Fibroblast of mammary gland (primary cell): ENCODE results near the gene MLX.
A peak's percentile ranks its signal among the peaks of the same experiment; 100 is the strongest.

Source experiments
- DNase-seq: peaks from one replicate; pipeline ENCODE4 v3.0.0-alpha.2; 2010; ENCODE audit warnings: low read depth
- H3K4me3 ChIP-seq: 2 replicates; pipeline ENCODE4 v1.5.1; 2011; ENCODE audit warnings: low read depth, mild to moderate bottlenecking, low read length, moderate library complexity; ENCODE audit not compliant: control insufficient read depth
- TF ChIP-seq, protein P1 (sequence below): conservative IDR thresholded peaks from 2 replicates; pipeline ENCODE4 v1.5.1; 2011; ENCODE audit warnings: low read depth, low read length, inconsistent platforms; ENCODE audit not compliant: control insufficient read depth, insufficient read depth

Gene MLX, protein sequence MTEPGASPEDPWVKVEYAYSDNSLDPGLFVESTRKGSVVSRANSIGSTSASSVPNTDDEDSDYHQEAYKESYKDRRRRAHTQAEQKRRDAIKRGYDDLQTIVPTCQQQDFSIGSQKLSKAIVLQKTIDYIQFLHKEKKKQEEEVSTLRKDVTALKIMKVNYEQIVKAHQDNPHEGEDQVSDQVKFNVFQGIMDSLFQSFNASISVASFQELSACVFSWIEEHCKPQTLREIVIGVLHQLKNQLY

GRCh38 chr17:42566883-42567573, at the start of gene MLX:
TSS of gene MLX (plus strand) at chr17:42567100. CDS start at chr17:42567125, 25 bp downstream.
- DNase-seq: peak; percentile 86
- H3K4me3 ChIP-seq: peak within 1 kb of the TSS; percentile 85
- TF ChIP-seq, protein P1, sequence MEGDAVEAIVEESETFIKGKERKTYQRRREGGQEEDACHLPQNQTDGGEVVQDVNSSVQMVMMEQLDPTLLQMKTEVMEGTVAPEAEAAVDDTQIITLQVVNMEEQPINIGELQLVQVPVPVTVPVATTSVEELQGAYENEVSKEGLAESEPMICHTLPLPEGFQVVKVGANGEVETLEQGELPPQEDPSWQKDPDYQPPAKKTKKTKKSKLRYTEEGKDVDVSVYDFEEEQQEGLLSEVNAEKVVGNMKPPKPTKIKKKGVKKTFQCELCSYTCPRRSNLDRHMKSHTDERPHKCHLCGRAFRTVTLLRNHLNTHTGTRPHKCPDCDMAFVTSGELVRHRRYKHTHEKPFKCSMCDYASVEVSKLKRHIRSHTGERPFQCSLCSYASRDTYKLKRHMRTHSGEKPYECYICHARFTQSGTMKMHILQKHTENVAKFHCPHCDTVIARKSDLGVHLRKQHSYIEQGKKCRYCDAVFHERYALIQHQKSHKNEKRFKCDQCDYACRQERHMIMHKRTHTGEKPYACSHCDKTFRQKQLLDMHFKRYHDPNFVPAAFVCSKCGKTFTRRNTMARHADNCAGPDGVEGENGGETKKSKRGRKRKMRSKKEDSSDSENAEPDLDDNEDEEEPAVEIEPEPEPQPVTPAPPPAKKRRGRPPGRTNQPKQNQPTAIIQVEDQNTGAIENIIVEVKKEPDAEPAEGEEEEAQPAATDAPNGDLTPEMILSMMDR: no peak

- TF ChIP-seq, protein P1: peak; percentile 93
- H3K4me3 ChIP-seq: no peak overlapping the region
- peak; percentile 94 for DNase-seq
Observed at GRCh38 chr17:42517516-42517915, 49.4 kb upstream of the MLX start.

DNA sequence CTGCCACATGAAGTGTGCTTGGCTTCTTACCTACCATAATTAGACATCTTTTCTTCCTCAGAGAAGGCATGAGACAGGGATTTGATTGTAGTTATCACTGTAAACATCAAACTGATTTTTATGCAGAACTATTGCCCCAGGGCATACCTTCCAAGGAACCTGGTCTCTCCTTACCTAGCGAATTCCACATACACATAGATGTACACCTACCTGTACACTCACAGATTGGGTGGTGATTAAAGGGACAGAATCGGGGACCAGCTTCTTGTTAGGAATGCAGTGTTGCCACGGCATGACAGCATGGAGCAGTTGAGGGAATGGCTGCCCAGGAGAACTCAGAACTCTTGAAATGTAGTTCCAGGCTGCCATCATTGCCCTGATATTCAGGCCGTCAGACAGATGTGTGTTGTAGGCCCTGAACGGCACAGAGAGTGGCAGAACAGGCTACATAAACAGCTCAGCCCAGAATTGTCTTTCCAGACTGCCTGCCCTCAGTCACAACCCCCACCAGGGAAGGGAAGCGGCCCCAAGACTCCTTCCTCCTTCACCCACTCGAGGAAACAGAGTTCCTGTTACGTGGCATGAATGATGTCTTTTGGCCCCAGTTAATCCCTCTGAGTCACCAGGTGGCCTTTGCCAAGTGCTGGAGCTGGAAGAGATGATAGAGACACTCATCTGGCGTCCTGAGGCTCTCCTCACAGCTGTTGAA, 48.7 kb upstream of the MLX start:
- TF ChIP-seq, protein P1: no peak
- DNase-seq: peak; percentile 99
- H3K4me3 ChIP-seq: no peak overlapping the region

- TF ChIP-seq, protein P1: no peak
- no peak overlapping the region for H3K4me3 ChIP-seq
- DNase-seq: no peak
Observed at GRCh38 chr17:42518755-42519545, 48.0 kb upstream of the MLX start.

- peak; percentile 98 for DNase-seq
- no peak overlapping the region for H3K4me3 ChIP-seq
- TF ChIP-seq, protein P1: no peak
Observed at GRCh38 chr17:42519546-42520491, 47.1 kb upstream of the MLX start.
